Endothelial cell of umbilical vein (primary cell): ENCODE results near the gene TCEAL1. TPM values are rescaled to one million over a fixed set of nuclear protein-coding genes. Genes with fewer than 3 reads are reported as not detected.
"Not testable (repeated sequence)": the region's sequence is repeated elsewhere in the genome, so short reads cannot be mapped to it uniquely, and the experiment has no call there.

Source experiments
- BruUV-seq: library from RNA; stranded (reverse); fragments of 400-500 nt; replicated peaks from 2 replicates; lab custom pipeline; 2021; lab: Mats Ljungman, UMichigan
- CTCF ChIA-PET: fragments of 300-600, 350-600 bp; sonication (Branson Sonifier 250); formaldehyde crosslinking; loops from one replicate; lab custom pipeline; 2021; ENCODE audit warnings: antibody characterized with exemption, inconsistent platforms; lab: Charles Lee
- POLR2A ChIA-PET: fragments of 300-600, 350-600 bp; sonication (Branson Sonifier 250); formaldehyde crosslinking; loops from one replicate; lab custom pipeline; 2021; ENCODE audit warnings: antibody characterized with exemption, inconsistent platforms; lab: Charles Lee
- DNase-seq: peaks from one replicate; pipeline ENCODE4 v3.0.0-alpha.2; 2011; ENCODE audit warnings: low read depth, low spot score
- FAIRE-seq: peaks from 2 replicates; lab custom pipeline; 2011; peaks lifted over from hg19 to GRCh38; lab: Jason Lieb, UNC
- H2AFZ ChIP-seq: 2 replicates; pipeline ENCODE4 v1.6.0; 2012; ENCODE audit warnings: low read depth, low read length, control low read depth, inconsistent platforms
- H3K27ac ChIP-seq: 2 replicates; pipeline ENCODE4 v1.5.1; 2011; ENCODE audit warnings: low read depth, mild to moderate bottlenecking, control low read depth, low read length, moderate library complexity; ENCODE audit not compliant: insufficient read depth
- H3K27me3 ChIP-seq, 2 experiments: 2 replicates each; pipeline versions ENCODE4 v1.6.0 to v1.6.1; 2011; ENCODE audit warnings: low read length in 2 of 2, mixed read lengths in 1 of 2; ENCODE audit not compliant: control insufficient read depth in 2 of 2, insufficient read depth in 2 of 2
- H3K36me3 ChIP-seq, 2 experiments: 2 replicates in 1 of 2; 3 replicates in 1 of 2; pipeline ENCODE4 v1.5.1; 2011; ENCODE audit warnings: low read length in 2 of 2, mild to moderate bottlenecking in 1 of 2, moderate library complexity in 1 of 2; ENCODE audit not compliant: control insufficient read depth in 2 of 2, insufficient read depth in 2 of 2; ENCODE audit errors: extremely low read depth in 1 of 2
- H3K4me1 ChIP-seq: 3 replicates; pipeline ENCODE4 v1.5.1; 2011; ENCODE audit warnings: mild to moderate bottlenecking, low read length; ENCODE audit not compliant: control insufficient read depth, insufficient read depth; ENCODE audit errors: extremely low read depth
- H3K4me2 ChIP-seq: 2 replicates; pipeline ENCODE4 v1.6.1; 2011; ENCODE audit warnings: low read length, control low read depth, mixed read lengths; ENCODE audit not compliant: insufficient read depth
- H3K4me3 ChIP-seq, 3 experiments: fragments of 200-600 bp in 1 of 3; sonication (generic), shearing (Covaris generic) in 1 of 3; replicated peaks in 1 of 3; 2 replicates each; pipeline ENCODE4 v1.5.1; 2011 to 2016; ENCODE audit warnings: control low read depth in 3 of 3, low read length in 3 of 3, mild to moderate bottlenecking in 2 of 3, inconsistent platforms in 1 of 3, low read depth in 1 of 3, moderate library complexity in 1 of 3; ENCODE audit not compliant: insufficient read depth in 1 of 3
- H3K79me2 ChIP-seq: 2 replicates; pipeline ENCODE4 v1.6.0; 2012; ENCODE audit warnings: low read length, inconsistent platforms; ENCODE audit not compliant: control insufficient read depth, insufficient read depth
- H3K9ac ChIP-seq: replicated peaks from 2 replicates; pipeline ENCODE3; 2011; ENCODE audit warnings: low read length, control low read depth; ENCODE audit not compliant: insufficient read depth; ENCODE audit errors: extremely low read depth
- H3K9me1 ChIP-seq: replicated peaks from 3 replicates; pipeline ENCODE4 v1.6.0; 2011; ENCODE audit warnings: mild to moderate bottlenecking, low read length; ENCODE audit not compliant: control insufficient read depth, insufficient read depth; ENCODE audit errors: extremely low read depth
- H3K9me3 ChIP-seq: replicated peaks from 2 replicates; pipeline ENCODE4 v1.5.1; 2012; ENCODE audit warnings: low read length, inconsistent platforms; ENCODE audit not compliant: control insufficient read depth, insufficient read depth
- H4K20me1 ChIP-seq: replicated peaks from 2 replicates; pipeline ENCODE3; 2011; ENCODE audit warnings: mild to moderate bottlenecking, low read length; ENCODE audit not compliant: control insufficient read depth, insufficient read depth; ENCODE audit errors: extremely low read depth
- EZH2 ChIP-seq: IDR thresholded peaks from 2 replicates; pipeline ENCODE4 v1.6.1; 2012; ENCODE audit warnings: borderline replicate concordance, low read depth, mild to moderate bottlenecking, moderate library complexity, low read length, inconsistent platforms; ENCODE audit not compliant: severe bottlenecking
- FOS ChIP-seq: IDR thresholded peaks from 2 replicates; pipeline ENCODE4 v1.6.1; 2011; ENCODE audit warnings: mild to moderate bottlenecking, low read length, moderate library complexity, borderline replicate concordance; ENCODE audit not compliant: insufficient read depth
- GATA2 ChIP-seq: IDR thresholded peaks from 2 replicates; pipeline ENCODE4 v1.7.0; 2011; ENCODE audit warnings: low read depth, mild to moderate bottlenecking, moderate library complexity, mixed read lengths, low read length; ENCODE audit not compliant: insufficient read length, insufficient read depth
- JUN ChIP-seq: IDR thresholded peaks from 2 replicates; pipeline ENCODE4 v1.6.1; 2011; ENCODE audit warnings: borderline replicate concordance, low read depth; ENCODE audit not compliant: insufficient read length, insufficient read depth
- MYC ChIP-seq: IDR thresholded peaks from one replicate; pipeline ENCODE4 v1.6.1; 2011; ENCODE audit warnings: mild to moderate bottlenecking, low read depth, low read length
- POLR2A ChIP-seq: IDR thresholded peaks from 2 replicates; pipeline ENCODE4 v1.6.1; 2012; ENCODE audit warnings: low read depth, mild to moderate bottlenecking, control low read depth, low read length
- POLR2AphosphoS5 ChIP-seq: IDR thresholded peaks from 2 replicates; pipeline ENCODE4 v1.6.1; 2012; ENCODE audit warnings: low read depth, mild to moderate bottlenecking, control low read depth, low read length, moderate library complexity; ENCODE audit not compliant: insufficient read depth
- dilution Hi-C: fragments of 300-500 bp; cut with MboI; formaldehyde crosslinking; loops from one replicate; pipeline ENCODE4 v1.15.0; 2019; ENCODE audit warnings: low sequenced_read_pairs; ENCODE audit not compliant: extremely low pct_ligation_motif_present
- intact Hi-C: fragments of 100-400 bp; cut with micrococcal nuclease; formaldehyde crosslinking; loops from one replicate; pipeline ENCODE4 v1.10.0; 2022
- polyA plus RNA-seq, 4 experiments: library from polyadenylated mRNA; depleted of rRNA in 3 of 4; stranded (reverse) in 3 of 4; unstranded in 1 of 4; fragments of >200 nt; gene quantifications; 2 replicates each; pipeline versions ENCODE4 v1.2.1 to v1.2.3, GENCODE V29; 2011 to 2012; ENCODE audit warnings: missing spikeins in 1 of 4
- total RNA-seq: library from RNA; stranded (reverse); gene quantifications from 2 replicates; pipeline ENCODE4 v1.2.3, GENCODE V29; 2021
- TF ChIP-seq, protein P1 (sequence below): IDR thresholded peaks from 2 replicates; pipeline ENCODE4 v1.6.1; 2011; ENCODE audit not compliant: insufficient read depth, insufficient read length
- TF ChIP-seq, protein P2 (sequence below), 2 donors: IDR thresholded peaks; 1 replicate in 1 of 2; 2 replicates in 1 of 2; pipeline ENCODE4 v1.5.1; 2011; ENCODE audit warnings: low read length in 2 of 2, mild to moderate bottlenecking in 2 of 2, moderate library complexity in 2 of 2, control low read depth in 1 of 2, inconsistent platforms in 1 of 2, low read depth in 1 of 2; ENCODE audit not compliant: insufficient read depth in 1 of 2; ENCODE audit errors: extremely low read depth in 1 of 2

The TCEAL1 gene
- total and polyA plus RNA-seq, 2 donors (not counting 3 experiments of a cell fraction or from before 2014, with no cell fraction given): 18.5 to 18.6 TPM

DNA sequence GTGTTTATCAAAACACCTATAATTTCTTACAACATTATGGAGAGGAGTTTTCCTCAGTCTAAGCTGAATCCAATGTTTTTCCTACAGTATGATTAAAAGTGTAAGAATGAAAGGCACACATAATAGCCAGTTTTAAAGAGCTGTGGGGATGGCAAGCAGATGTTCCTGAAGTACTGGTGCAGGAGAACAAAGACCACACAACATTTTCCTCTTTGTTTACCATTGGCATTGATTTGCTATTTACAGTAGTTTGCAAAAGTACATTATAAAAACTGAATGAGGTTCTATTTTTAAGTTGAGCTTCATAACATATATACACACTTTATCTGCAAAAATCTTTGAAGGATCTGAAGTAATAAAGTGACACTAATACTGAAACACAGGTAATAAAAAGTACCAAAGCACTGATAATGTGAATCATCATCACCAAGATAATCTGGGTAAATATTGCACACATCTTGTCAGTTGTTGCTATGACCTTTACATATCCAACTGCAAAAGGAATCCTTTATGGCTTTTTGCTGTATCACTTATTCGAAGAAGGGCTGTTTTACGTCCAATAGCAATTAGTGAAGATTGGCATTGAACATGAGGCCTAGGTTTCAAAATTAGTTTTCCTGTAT is 22.5 kb downstream of the TCEAL1 start:
- FAIRE-seq: no peak
- Histone ChIP-seq H4K20me1 (no peaks in the 10 kb centered on the region), H3K27me3 (no peaks in the 10 kb centered on the region), H3K9ac (no peak overlapping the region), H2AFZ (no peak overlapping the region), H3K4me3 (no peak overlapping the region), H3K36me3 (no peaks in the 10 kb centered on the region), H3K9me3 (no peaks in the 10 kb centered on the region), H3K9me1 (no peaks in the 10 kb centered on the region), H3K79me2 (no peaks in the 10 kb centered on the region), H3K4me2 (no peak overlapping the region), H3K27ac (no peak overlapping the region), H3K4me1 (peaks cover 4% of the 10 kb centered on the region)
- ChIA-PET CTCF (no interaction called here), POLR2A (no interaction called here)
- DNase-seq: no peak
- no peak for TF ChIP-seq GATA2
- TF ChIP-seq, protein P1, sequence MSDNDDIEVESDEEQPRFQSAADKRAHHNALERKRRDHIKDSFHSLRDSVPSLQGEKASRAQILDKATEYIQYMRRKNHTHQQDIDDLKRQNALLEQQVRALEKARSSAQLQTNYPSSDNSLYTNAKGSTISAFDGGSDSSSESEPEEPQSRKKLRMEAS: no peak
- TF ChIP-seq POLR2A: no peak
- TF ChIP-seq, protein P2, sequence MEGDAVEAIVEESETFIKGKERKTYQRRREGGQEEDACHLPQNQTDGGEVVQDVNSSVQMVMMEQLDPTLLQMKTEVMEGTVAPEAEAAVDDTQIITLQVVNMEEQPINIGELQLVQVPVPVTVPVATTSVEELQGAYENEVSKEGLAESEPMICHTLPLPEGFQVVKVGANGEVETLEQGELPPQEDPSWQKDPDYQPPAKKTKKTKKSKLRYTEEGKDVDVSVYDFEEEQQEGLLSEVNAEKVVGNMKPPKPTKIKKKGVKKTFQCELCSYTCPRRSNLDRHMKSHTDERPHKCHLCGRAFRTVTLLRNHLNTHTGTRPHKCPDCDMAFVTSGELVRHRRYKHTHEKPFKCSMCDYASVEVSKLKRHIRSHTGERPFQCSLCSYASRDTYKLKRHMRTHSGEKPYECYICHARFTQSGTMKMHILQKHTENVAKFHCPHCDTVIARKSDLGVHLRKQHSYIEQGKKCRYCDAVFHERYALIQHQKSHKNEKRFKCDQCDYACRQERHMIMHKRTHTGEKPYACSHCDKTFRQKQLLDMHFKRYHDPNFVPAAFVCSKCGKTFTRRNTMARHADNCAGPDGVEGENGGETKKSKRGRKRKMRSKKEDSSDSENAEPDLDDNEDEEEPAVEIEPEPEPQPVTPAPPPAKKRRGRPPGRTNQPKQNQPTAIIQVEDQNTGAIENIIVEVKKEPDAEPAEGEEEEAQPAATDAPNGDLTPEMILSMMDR (IDR thresholded peaks at IDR 0.05; ENCODE audit: extremely low read depth in 1 of 2, insufficient read depth in 1 of 2, low read depth in 1 of 2, low read length in 2 of 2): no peak
- no peak for TF ChIP-seq MYC
- TF ChIP-seq JUN: no peak
- TF ChIP-seq POLR2AphosphoS5: no peak
- no peak for TF ChIP-seq EZH2
- no peak for TF ChIP-seq FOS
- no TSS peak for BruUV-seq
- dilution Hi-C loops: no loop called here
- intact Hi-C loops: no loop called here

DNA sequence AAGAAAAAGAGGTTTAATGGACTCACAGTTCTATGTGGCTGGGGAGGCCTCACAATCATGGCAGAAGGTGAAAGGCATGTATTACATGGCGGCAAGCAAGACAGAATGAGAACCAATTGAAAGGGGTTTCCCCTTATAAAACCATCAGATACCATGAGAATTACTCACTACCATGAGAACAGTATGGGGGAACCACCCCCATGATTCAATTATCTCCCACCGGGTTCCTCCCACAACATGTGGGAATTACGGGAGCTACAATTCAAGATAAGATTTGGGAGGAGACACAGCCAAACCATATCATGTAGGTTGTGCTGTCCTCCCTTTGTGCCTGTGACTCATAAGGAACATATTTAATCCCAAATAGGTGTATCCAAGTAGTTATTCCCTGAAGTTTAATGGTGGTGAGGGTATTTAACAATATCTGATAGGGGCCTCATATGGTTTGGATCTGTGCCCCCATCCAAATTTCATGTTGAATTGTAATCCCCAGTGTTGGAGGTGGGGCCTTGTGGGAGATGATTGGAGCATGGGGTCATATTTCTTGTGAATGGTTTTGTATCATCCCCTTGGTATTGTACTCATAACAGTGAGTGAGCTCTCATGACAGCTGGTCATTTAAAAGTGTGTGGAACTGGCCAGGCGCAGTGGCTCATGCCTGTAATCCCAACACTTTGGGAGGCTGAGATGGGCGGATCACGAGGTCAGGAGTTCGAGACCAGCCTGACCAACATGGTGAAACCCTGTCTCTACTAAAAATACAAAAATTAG is 26.6 kb downstream of the TCEAL1 start:
- H4K20me1 ChIP-seq, H2AFZ ChIP-seq, H3K27me3 ChIP-seq, H3K4me2 ChIP-seq, FAIRE-seq, DNase-seq, BruUV-seq, H3K4me3 ChIP-seq, H3K79me2 ChIP-seq, dilution Hi-C loops, POLR2A ChIA-PET, H3K9me1 ChIP-seq, intact Hi-C loops, H3K9me3 ChIP-seq, H3K36me3 ChIP-seq, H3K9ac ChIP-seq: not testable (repeated sequence)
- H3K4me1 ChIP-seq: peaks cover 15% of the 10 kb centered on the region
- CTCF ChIA-PET: interaction anchor here (2.0 kb wide), 1 partner anchor 25 kb away, joined by 12 read pairs; no protein-coding TSS in a partner anchor
- peak overlapping the region; percentile 44 for H3K27ac ChIP-seq
